Astrocyte of the spinal cord (primary cell): ENCODE results near the gene ELMO1.

Experiments used
- DNase-seq: peaks from one replicate; pipeline ENCODE4 v3.0.0; 2011; ENCODE audit warnings: low read depth, low spot score
- H3K4me3 ChIP-seq: 2 replicates; pipeline ENCODE4 v1.5.1; 2011; ENCODE audit warnings: low read depth, mild to moderate bottlenecking, low read length, moderate library complexity
- CTCF ChIP-seq: IDR thresholded peaks from 2 replicates; pipeline ENCODE4 v1.5.1; 2012; ENCODE audit warnings: low read depth, mild to moderate bottlenecking, low read length, inconsistent platforms
- in situ Hi-C: cut with HindIII; loops from 2 replicates; pipeline ENCODE4 v1.10.0; 2017; ENCODE audit warnings: low sequenced_read_pairs

Gene ELMO1

GRCh38 chr7:37416378-37417106, 32.1 kb downstream of the ELMO1 start:
- H3K4me3 ChIP-seq, result no peak overlapping the region
- in situ Hi-C loops, result no loop called here
- DNase-seq, result no peak
- TF ChIP-seq CTCF, result no peak

- H3K4me3 ChIP-seq, result no peak overlapping the region
- in situ Hi-C loops, result no loop called here
- TF ChIP-seq CTCF, result no peak
Observed at GRCh38 chr7:37415629-37416028, 33.0 kb downstream of the ELMO1 start.

GRCh38 chr7:37414352-37414983, 34.2 kb downstream of the ELMO1 start:
- no peak for TF ChIP-seq CTCF
- no peak overlapping the region for H3K4me3 ChIP-seq
- no peak for DNase-seq
- in situ Hi-C loops, result no loop called here

More at GRCh38 chr7:37415629-37416028, 33.0 kb downstream of the ELMO1 start:
- no peak for DNase-seq

- in situ Hi-C loops, result no loop called here
- TF ChIP-seq CTCF, result no peak
- no peak for DNase-seq
Observed at GRCh38 chr7:37411444-37412034, 37.1 kb downstream of the ELMO1 start.

GRCh38 chr7:37410305-37411229, 38.1 kb downstream of the ELMO1 start:
- DNase-seq, result no peak
- in situ Hi-C loops, result no loop called here
- TF ChIP-seq CTCF, result no peak
- no peak overlapping the region for H3K4me3 ChIP-seq

More at GRCh38 chr7:37411444-37412034, 37.1 kb downstream of the ELMO1 start:
- no peak overlapping the region for H3K4me3 ChIP-seq

- no peak for DNase-seq
- no peak overlapping the region for H3K4me3 ChIP-seq
- no peak for TF ChIP-seq CTCF
- in situ Hi-C loops, result no loop called here
Observed at GRCh38 chr7:37409461-37409860, 39.2 kb downstream of the ELMO1 start.
